ELF-1 (cell line): ENCODE results near the gene EPB41L4B.

ENCODE experiments used
- DNase-seq: peaks from one replicate; pipeline ENCODE4 v3.0.0-alpha.2; 2016; ENCODE audit warnings: low read depth, low spot score

EPB41L4B gene

DNA sequence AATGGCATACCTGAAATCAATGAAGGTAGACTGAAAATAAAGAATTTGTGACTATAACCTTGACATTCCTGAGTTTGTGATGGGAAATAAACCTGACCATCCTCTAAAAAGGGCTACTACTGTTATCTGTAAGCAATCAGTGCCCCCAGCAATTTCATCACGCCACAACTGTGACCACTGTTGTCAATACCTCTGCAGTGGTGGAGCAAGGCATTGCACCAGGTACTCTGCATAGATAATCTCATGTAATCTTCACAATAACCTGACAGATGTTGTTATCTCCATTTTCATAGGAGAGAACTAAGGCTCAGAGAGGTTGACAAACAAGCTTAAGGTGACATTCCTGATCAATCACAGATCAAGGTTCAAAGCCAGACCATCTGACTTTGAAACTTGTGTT lies 115.3 kb downstream of the EPB41L4B start:
- no peak for DNase-seq

DNA sequence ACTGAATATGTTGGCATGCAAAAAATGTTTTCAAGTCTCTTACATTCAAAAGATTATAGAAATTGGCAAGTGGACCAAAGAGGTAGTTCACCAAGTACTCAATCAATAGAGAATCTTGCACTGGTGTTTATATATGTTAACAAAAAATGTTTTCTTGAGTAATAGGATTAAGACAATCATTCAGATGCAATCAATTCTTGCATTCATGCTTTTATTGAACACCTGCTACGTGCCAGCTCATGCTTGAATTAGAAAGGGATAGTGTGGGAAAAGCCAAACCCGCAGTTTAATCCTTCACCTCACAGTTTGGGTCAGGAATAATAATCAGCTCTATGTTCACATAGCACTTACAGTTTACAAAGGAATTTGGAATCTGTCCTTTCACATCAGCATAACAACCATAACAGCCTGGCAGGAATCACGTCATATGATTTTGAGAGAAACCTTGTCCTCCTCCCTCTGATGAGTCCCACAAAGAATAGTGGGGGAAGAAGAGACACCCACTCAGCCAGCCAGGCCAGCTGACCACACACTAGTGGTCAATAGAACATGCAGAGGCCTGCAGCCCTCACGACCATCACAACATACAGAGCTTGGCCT lies 117.0 kb downstream of the EPB41L4B start:
- DNase-seq: no peak

DNA sequence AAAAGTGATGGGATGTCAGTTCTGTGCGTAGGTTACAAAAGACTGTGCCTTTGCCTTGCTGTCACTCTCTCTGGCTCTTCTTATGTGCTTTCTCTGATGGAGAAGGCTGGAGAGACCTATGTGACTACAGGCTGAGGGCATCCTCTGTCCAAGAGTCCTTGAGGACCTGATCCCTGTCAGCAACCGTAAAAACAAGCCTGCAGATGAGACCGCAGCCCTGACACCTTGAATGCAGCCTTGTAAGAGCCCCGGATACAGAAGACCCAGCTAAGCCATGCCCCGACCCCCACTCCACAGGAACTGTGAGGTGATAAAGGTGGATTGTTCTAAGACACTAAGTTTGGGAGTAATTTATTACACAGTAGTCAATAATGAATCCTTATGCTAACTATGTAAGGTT lies 121.2 kb downstream of the EPB41L4B start:
- no peak for DNase-seq

DNA sequence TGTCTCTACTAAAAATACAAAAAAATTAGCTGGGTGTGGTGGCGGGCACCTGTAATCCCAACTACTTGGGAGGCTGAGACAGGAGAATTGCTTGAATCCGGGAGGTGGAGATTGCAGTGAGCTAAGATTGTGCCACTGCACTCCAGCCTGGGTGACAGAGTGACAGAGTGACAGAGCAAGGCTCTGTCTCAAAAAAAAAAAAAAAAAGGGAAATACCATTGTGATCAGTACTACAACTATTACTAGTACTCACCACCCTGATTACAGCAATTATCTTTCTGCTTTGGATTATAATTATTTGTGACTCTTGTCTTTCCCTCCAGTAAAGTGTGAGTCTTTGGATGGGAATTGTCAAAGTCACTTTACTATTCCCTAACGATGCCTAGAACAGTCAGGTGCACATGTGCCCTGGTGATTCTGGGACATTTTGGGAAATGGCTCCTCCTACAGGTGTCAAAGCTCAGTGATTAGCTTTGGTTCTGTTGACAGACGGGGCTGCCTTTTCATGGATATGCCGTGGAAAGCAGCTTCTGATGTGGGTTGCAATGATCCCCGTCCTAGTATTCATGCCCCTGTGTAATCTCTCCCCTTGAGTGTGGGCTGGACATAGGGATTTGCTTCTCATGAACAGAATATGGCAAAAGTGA lies 122.0 kb downstream of the EPB41L4B start:
- DNase-seq: peak; percentile 20

DNA sequence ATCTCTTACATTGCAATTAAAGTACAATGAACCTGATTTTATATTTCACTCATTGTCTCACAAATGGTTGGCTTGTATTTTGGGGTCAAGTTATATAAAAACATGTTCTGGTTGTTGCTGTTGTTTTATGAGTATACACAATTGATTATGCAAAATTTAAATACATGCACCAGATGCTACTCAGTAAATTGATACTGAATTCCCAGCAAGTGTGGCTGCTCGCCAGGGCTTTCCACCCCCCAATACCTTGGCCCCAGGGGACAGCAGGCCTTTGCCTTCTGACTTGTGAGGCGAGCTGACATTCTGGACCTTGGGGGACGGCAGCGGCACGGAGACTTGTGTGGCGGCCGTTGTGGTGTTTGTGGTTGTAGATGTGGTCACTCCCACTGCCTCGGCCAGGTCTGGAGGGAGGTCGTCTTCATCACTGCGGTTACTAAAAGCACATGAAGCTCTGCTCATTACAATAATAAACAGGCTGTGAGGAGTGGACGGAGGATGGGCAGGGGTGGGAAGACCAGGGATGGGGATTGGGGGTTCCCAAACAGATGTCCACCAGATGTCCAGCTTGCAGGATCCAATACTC lies 126.8 kb downstream of the EPB41L4B start:
- no peak for DNase-seq

DNA sequence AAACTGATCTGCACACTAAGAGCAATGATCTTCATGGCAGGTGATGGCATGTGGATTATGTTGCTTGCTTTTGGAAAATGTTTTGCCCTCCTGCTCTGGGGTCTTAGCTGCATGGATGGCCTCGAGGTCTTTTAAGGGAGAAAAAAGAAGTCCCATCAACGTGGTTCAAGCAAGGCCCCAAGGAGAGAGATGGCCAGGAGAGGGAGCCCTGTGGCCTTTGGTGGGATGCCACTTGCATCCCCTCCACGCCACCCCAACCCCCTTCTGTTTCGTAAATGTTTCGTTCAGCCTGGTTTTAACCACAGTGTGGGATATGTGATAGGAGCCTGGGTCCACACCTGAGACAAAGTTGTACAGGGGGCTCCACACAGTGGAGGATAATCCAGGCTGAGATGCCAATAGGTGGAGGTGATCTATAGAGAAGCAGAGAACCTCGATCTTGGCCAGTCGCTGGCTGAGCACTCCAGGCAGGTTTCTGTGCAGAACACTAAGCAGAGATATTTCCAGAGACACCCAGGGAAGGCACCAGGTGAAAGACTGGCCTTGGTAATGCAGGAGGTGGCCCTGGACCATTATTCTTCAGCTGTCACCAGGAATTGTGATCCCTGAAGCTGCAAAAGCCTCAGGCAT lies 128.0 kb downstream of the EPB41L4B start:
- peak; percentile 73 for DNase-seq

DNA sequence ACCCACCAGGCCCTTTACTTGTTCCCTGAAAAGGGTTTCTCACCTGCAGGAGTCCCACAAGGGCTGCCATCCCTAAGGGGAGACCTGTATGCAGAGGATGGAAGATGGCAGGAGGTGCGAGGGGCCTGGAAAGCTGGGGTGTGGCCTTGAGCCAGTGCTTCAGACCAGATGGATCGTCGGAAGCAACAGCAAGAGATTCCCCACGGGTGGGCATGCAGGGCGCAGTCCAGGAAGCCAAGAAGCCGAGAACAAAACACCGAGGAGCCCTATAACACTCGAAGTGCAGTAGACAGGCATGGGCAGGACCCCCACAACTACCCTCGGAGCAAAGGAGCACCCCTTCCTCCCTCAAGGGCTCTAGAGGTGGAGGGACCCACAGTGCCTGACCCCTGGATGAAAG lies 129.1 kb downstream of the EPB41L4B start:
- DNase-seq: no peak

DNA sequence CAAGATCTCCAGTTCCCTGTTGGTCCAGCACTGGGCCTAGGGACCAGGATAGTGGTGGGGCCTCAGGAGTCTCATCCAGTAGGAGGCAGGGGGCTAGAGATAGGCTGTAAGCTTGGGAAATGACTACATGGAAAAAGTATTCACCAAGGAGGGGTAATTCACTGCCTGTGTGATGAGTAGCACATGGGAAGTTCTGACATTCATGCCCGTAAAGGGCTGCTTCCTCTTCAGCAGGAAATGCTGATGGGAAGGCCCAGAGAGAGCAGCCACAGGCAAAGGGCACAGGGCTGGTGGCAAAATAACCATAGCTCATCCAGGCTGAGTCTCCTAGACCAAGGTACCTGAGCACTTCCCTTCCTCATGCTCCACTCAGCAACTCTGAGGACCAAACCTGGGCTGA lies 130.7 kb downstream of the EPB41L4B start:
- no peak for DNase-seq

DNA sequence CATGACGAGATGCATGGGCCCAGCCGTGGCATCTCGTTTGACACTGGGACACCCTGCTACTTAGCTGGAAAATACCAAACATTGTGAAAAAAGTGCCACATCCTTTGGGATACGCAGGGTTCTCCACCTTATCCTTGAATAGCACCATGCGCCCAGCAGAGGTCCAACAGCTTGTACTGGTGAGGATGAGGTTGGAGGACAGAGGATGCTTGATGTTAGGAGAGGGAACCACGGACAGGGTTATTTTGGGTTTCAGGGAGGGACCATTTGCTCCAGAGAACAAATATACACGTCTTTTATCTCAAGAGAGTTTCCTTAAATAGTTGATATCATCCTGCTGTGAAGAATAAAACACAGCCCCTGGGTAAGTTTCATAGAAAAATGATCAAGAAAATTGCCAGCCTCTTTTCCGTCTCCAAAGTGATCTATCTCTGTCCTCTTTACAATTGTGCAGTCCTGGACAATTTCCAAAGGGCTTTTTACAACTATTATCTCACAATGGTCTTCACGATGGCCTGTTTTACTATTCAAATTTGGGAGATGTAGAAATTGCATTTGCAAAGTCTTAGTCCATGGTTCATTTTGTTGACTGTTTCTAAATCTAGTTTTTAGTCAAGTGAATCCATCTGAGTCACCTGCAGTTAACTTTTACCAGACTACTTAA lies 133.9 kb downstream of the EPB41L4B start:
- no peak for DNase-seq

DNA sequence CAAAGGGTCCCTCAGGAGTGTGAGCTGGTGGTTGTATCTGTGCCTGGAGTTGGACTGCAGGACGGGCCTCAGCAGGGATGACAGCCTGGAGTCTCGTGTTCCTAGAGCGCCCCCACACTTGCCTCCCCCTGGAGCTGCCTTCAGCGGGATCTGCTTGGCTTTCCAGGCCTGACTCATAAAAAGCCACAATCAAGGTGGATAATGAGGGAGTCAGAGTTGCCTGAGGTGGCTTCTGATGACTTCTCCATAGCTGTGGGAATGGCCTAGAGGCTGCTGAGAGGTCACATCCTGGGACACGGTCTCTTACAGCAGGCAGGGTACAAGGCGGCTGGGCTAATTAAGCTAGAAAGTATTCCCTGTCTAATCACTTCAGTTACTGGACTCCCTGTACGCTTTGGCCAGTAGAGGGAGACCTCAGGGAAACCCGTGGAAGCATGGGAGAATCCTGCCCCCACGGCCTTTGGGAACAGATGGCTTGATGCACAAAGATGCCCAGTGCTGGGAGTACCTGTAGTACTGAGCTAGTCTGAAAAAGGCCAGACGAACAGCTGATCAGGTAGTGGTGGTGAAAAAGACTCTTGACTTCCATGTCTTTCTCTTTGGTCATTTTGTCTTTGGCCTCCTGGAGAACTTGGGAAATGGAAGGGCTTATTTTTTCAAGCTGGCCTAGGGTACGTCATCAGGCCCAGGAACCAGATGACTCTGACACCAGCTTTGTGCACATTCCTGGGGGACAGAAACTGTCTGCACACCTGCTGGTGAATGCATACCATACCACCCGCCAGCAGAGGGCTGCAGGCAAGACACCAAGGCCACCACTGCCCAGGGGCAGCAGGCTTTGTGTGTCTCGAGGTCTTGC lies 137.7 kb downstream of the EPB41L4B start:
- peak; percentile 67 for DNase-seq

DNA sequence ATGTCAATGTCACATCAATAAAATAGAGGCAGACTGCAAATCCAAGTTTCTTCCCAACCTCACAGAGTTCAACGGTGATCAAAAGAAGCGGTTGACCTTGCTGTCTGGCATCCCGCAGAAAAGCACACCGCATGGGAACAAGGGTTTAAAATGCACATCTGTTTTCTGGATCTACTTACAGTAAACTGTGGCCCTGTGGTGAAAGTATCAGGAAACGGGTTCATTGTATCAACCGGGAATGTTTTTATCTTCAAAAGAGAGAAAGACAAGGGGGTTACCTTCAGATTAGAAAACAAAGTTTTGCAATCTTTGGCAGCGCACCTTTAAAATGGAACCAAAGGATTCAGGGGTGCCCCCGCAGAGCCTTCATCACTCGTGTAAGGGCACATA lies 138.3 kb downstream of the EPB41L4B start:
- no peak for DNase-seq

DNA sequence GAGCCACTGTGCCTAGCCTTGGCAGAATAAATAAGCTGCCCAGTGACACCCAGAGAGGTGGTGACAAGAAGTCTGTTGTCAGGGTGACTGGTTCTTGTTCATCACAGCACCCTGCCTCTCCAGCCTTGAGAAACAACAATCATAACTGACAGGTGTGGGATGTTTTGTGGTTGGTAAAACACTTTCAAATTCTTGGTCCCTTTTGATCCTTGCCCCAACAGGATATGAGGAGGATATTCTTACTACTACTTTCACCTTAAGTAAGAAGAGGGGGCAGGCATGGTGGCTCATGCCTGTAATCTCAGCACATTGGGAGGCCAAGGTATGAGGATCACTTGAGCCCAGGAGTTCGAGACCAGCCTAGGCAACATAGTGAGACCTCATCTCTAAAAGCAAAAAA lies 139.6 kb downstream of the EPB41L4B start:
- no peak for DNase-seq

DNA sequence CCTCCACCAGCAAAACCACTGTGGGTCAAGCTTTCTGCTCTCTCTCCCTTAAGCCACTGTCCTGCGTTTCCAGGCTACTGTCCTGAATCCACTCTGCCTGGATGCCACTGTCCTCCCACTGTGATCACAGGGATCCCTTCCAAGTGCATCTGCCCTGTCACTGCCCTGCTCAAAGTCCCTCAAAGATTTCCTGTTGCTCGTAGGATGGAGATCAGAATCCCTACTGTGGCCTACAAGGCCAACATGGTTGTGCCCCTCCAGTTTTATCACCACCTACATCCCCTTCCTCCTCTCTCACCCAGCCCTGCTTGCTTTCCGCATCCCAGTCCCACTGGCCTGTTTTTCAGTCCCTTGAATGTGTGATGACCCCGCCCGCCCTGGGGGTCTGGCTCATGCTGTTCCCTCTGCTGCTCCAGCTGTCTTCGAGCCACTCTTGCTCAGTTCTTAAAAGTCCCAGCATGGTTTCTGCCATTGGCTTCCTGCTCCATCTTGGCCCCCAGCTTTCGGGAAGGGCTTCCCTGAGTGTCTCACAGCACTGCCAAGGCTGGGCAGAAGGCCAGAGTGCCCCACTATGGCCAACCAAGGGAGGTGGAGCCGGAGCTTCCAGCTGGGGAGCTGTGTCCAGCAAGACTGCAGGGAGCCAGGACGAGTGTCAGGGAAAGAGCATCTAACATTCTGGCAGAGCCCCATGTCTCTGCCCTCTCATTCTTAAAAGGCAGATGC lies 140.9 kb downstream of the EPB41L4B start:
- peak; percentile 8 for DNase-seq

DNA sequence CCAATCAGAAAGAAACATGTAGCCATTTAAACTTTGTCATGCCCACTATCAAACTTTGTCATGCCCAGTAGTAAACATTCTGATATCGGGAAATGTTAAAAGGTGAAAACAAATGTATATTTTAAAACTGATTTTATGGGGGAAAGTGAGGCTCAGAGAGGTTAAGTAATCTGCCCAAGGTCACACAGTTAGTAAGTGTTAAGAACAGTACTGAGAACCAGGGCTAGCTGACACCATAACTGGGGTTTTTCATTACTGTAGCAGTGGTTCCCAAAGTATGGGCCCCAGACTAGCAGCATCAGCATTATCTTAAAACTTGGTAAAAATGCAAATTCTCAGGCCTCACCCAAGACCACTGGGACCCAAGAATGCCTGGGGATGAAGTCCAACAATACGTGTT lies 143.9 kb downstream of the EPB41L4B start:
- DNase-seq: no peak

DNA sequence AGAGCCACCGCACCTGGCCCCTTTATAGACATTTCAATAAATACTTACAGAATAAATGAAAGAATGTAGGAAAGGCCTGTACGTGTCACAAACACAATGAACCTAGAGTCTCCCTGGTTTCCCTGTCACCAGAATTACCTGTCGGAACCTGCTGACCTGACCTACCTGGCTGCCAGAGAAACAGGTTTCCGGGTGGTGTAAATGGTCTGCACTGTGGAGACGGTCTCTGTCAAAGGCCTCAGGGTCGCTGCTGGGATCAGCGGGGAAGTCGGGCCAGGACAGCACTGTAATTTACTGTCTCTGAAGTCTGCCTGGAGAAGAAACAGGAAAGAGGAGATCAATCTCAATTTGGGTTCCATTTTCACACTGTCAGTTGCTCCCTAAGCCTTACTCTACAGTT lies 144.5 kb downstream of the EPB41L4B start:
- DNase-seq: peak; percentile 78

DNA sequence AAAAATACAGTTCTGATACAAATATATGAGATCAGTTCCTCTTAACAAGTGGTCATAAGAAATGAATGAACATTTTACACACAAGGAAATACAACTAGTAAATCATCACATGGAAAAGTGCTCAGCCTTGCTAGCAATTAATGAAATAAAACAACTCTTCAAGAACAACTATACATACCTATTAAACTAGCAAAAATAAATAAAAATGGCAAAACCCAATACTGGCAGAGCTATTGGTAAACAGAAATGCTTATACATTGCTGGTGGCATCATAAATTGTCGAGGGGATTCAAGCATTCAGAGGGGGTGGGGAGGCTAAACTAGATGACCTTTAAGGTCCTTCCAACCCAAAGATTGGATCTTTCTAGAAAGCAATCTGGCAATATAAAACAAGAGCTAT lies 147.9 kb downstream of the EPB41L4B start:
- DNase-seq: no peak

DNA sequence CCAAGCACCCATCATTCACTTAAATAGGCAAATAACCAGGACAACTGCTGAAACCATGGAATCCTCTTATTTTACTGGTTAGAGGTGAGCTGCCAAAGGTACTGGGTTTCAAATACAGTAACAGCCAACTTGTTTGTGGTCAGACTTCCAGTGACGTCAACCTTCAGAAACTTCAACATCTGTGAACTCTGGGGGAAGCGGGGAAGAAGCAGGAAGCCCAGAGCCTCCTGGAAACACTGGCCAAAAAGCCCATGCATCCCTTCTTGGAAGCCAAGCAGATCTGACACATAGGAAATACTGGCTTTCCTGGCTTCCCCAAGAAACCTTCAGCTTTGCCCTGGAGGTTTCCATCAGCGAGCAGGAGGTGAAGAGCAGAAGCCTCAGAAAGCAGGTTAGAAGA lies 148.9 kb downstream of the EPB41L4B start:
- DNase-seq: no peak

DNA sequence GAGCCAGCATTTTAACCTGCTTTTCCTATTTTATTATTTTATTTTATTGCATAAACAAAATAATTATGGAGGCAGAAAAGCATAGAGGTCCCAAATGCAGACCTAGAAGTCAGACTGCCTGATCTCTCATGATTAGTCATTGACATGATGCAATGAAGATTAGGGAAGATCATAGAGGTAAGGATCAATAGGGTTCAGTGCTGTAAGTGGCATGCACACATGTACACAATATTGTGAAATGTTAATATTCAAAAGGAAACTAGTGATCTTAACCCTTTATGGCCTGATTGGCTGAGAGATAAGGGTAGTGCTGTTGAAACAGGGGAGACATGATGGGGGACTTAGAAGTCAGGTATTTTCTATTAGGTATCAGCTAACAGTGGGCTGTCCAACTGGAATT lies 152.7 kb downstream of the EPB41L4B start:
- DNase-seq: no peak

DNA sequence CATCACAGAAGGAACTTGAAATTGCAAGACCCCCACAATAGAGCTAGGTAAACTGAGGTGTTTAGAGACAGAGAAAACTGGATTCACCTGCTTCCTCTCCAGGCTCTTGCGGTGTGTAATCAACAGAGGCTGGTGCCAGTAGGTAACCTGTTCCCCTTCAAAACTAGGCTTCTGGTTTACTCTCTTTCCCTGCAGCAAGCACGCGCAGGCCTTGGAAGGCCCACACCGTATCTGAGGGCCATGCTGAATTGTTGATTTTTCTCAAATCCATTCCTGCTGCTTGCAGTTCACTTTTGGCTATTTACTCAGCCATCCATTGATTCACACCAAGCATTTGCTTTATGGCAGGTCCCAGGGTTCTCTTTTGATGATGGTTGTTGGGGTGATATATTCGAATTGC lies 153.1 kb downstream of the EPB41L4B start:
- DNase-seq: peak; percentile 8

DNA sequence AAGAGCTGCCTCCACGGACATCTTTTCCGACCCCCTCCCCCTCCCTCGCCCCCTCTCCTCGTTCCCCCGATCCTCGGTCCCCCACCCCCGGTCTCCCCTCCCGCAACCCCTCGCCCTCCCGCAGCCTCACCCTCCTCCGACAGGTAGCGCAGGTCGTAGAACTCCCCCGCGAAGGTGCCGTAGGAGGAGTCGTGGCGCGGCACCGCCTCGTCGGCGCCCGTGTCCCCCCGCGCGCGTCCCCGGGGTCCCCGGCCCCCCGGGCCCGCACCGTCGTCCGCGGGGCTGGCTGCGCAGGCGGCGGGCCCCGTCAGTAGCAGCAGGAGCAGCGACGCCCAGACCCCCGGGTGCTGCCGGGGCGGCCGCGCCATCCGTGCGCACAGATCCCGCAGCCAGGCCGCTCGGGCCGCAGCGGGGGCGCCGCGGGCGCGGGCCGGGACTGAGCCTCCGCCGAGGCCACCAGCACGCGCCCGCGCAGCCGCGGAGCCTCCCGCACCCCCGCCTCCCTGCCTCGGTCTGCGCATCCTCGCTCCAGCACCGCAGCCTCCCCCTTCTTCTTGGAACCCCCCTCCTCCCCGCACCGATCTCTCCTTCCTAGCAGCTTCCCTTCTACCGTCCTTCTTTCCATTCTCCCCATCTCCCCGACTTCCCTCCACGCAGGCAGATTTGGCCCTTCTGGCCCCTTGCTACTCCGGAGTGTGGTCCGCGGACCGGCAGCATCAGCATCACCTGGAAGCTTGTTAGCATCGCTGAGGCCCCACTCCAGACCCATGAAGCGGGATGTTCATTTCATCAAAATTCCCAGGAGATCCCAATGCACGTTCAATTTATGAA lies 153.9 kb downstream of the EPB41L4B start, which contains the start of gene FRRS1L:
Gene FRRS1L, minus strand, starts transcription at position 479 of the 831 bp plus-strand sequence. Its CDS starts 111 bp downstream, at position 368.
- DNase-seq: no peak
